HG03280 (cell line): ENCODE results near the gene NAA25.

ENCODE experiments used
- ATAC-seq: cut with Tn5 transposase; IDR thresholded peaks from one replicate; pipeline ENCODE4 v1.9.1; 2021; ENCODE audit warnings: mild to moderate bottlenecking, moderate library complexity; ENCODE audit not compliant: unreplicated experiment

NAA25 gene

GRCh38 chr12:112108202-112109079 lies at the start of gene NAA25:
NAA25 (minus strand) TSS chr12:112108783; CDS start chr12:112108773, 10 bp downstream.
- ATAC-seq: peak; percentile 81

GRCh38 chr12:112153893-112154219 lies 45.3 kb upstream of the NAA25 start:
- ATAC-seq: no peak

- no peak for ATAC-seq
Observed at GRCh38 chr12:112153181-112153892, 44.8 kb upstream of the NAA25 start.

GRCh38 chr12:112151766-112152541 lies 43.4 kb upstream of the NAA25 start:
- ATAC-seq: no peak

GRCh38 chr12:112149596-112149995 lies 41.0 kb upstream of the NAA25 start:
- no peak for ATAC-seq

GRCh38 chr12:112148031-112148513 lies 39.5 kb upstream of the NAA25 start:
- ATAC-seq: no peak

GRCh38 chr12:112146123-112146522 lies 37.5 kb upstream of the NAA25 start:
- no peak for ATAC-seq

- no peak for ATAC-seq
Observed at GRCh38 chr12:112140728-112141127, 32.1 kb upstream of the NAA25 start.

GRCh38 chr12:112134731-112135130 lies 26.1 kb upstream of the NAA25 start:
- no peak for ATAC-seq

- no peak for ATAC-seq
Observed at GRCh38 chr12:112133418-112133817, 24.8 kb upstream of the NAA25 start.

GRCh38 chr12:112131686-112132085 lies 23.1 kb upstream of the NAA25 start:
- ATAC-seq: no peak

GRCh38 chr12:112130441-112130998 lies 21.9 kb upstream of the NAA25 start:
- ATAC-seq: no peak

GRCh38 chr12:112126911-112127310 lies 18.3 kb upstream of the NAA25 start:
- no peak for ATAC-seq

GRCh38 chr12:112126000-112126438 lies 17.4 kb upstream of the NAA25 start:
- no peak for ATAC-seq

- ATAC-seq: peak; percentile 98
Observed at GRCh38 chr12:112125250-112125999, 16.8 kb upstream of the NAA25 start, which contains the start of gene TRAFD1. TRAFD1 (plus strand) TSS chr12:112125560; CDS start chr12:112130523, 4,963 bp downstream.

GRCh38 chr12:112124918-112125249 lies 16.3 kb upstream of the NAA25 start:
- ATAC-seq: no peak

- ATAC-seq: no peak
Observed at GRCh38 chr12:112122823-112123690, 14.5 kb upstream of the NAA25 start.

GRCh38 chr12:112121780-112122565 lies 13.4 kb upstream of the NAA25 start:
- no peak for ATAC-seq
